HepG2 (cell line): ENCODE data around the gene MB21D2. TPM values are rescaled to one million over a fixed set of nuclear protein-coding genes. Genes with fewer than 3 reads are reported as not detected.

ENCODE experiments used
- AKNA ChIP-seq: sonication (generic); formaldehyde crosslinking; IDR thresholded peaks from 2 replicates; pipeline ENCODE4 v1.4.0; 2020; ENCODE audit warnings: missing genetic modification reagents, borderline replicate concordance
- ATM ChIP-seq: fragments of 450-650 bp; IDR thresholded peaks from 2 replicates; pipeline ENCODE4 v1.7.1; 2017; ENCODE audit warnings: mild to moderate bottlenecking, borderline replicate concordance
- ELK4 ChIP-seq: sonication (generic); formaldehyde crosslinking; IDR thresholded peaks from 2 replicates; pipeline ENCODE4 v1.9.0; 2021; ENCODE audit warnings: missing genetic modification reagents, borderline replicate concordance
- FIP1L1 ChIP-seq: fragments of 200-400 bp; formaldehyde crosslinking; IDR thresholded peaks from 2 replicates; pipeline ENCODE4 v1.6.1; 2018; ENCODE audit warnings: low read depth, mild to moderate bottlenecking, low read length, moderate library complexity, borderline replicate concordance; ENCODE audit not compliant: insufficient read depth
- FOSL2 ChIP-seq: sonication (generic); formaldehyde crosslinking; IDR thresholded peaks from 2 replicates; pipeline ENCODE4 v1.4.0; 2020; ENCODE audit warnings: missing genetic modification reagents
- MATR3 ChIP-seq: sonication (generic); formaldehyde crosslinking; IDR thresholded peaks from 2 replicates; pipeline ENCODE4 v1.4.0; 2020; ENCODE audit warnings: missing genetic modification reagents
- MXD4 ChIP-seq: IDR thresholded peaks from 2 replicates; pipeline ENCODE4 v1.6.1; 2016; ENCODE audit warnings: mild to moderate bottlenecking, missing biosample characterization, missing genetic modification reagents
- MYC ChIP-seq: sonication (generic); formaldehyde crosslinking; IDR thresholded peaks from 2 replicates; pipeline ENCODE4 v1.9.0; 2021; ENCODE audit warnings: missing genetic modification reagents, borderline replicate concordance
- PHF20 ChIP-seq: sonication (generic); formaldehyde crosslinking; IDR thresholded peaks from 2 replicates; pipeline ENCODE4 v1.5.0; 2020; ENCODE audit warnings: mild to moderate bottlenecking, missing genetic modification reagents
- SETDB1 ChIP-seq: sonication (generic); formaldehyde crosslinking; IDR thresholded peaks from 2 replicates; pipeline ENCODE4 v1.5.1; 2020; ENCODE audit warnings: missing genetic modification reagents, mild to moderate bottlenecking, borderline replicate concordance
- SRSF9 ChIP-seq: fragments of 200-400 bp; formaldehyde crosslinking; IDR thresholded peaks from 2 replicates; pipeline ENCODE4 v1.6.1; 2018; ENCODE audit warnings: borderline replicate concordance, mild to moderate bottlenecking, low read depth, low read length; ENCODE audit not compliant: insufficient read depth, poor library complexity, severe bottlenecking
- TOPORS ChIP-seq: sonication (generic); formaldehyde crosslinking; IDR thresholded peaks from 2 replicates; pipeline ENCODE4 v1.8.0; 2023; ENCODE audit warnings: mild to moderate bottlenecking, missing genetic modification reagents
- ZBTB25 ChIP-seq: IDR thresholded peaks from 2 replicates; pipeline ENCODE4 v1.6.1; 2018; ENCODE audit warnings: missing genetic modification reagents
- ZNF232 ChIP-seq: sonication (generic); formaldehyde crosslinking; IDR thresholded peaks from 2 replicates; pipeline ENCODE4 v1.4.0; 2020; ENCODE audit warnings: missing genetic modification reagents, borderline replicate concordance
- ZNF33B ChIP-seq: sonication (generic); formaldehyde crosslinking; IDR thresholded peaks from 2 replicates; pipeline ENCODE4 v1.5.1; 2020; ENCODE audit warnings: mild to moderate bottlenecking, missing genetic modification reagents
- ZNF597 ChIP-seq: sonication (generic); formaldehyde crosslinking; IDR thresholded peaks from 2 replicates; pipeline ENCODE4 v1.5.0; 2020; ENCODE audit warnings: missing genetic modification reagents
- ZNF615 ChIP-seq: sonication (generic); formaldehyde crosslinking; IDR thresholded peaks from 2 replicates; pipeline ENCODE4 v1.5.0; 2020; ENCODE audit warnings: mild to moderate bottlenecking, missing genetic modification reagents, borderline replicate concordance
- ZNF737 ChIP-seq: sonication (generic); formaldehyde crosslinking; IDR thresholded peaks from 2 replicates; pipeline ENCODE4 v1.5.0; 2020; ENCODE audit warnings: missing genetic modification reagents, mild to moderate bottlenecking, borderline replicate concordance
- ZNF878 ChIP-seq: sonication (generic); formaldehyde crosslinking; IDR thresholded peaks from 2 replicates; pipeline ENCODE4 v1.8.1; 2023; ENCODE audit warnings: mild to moderate bottlenecking, missing genetic modification reagents, moderate library complexity
- polyA plus RNA-seq, 8 experiments: library from polyadenylated mRNA; depleted of rRNA in 3 of 8; stranded (reverse) in 7 of 8; unstranded in 1 of 8; fragments of >200 nt; fragmentation: Illumina TruSeq in 4 of 8; extraction: Trizol in 4 of 8; gene quantifications; 2 replicates each; pipeline versions ENCODE4 v1.2.1 to v1.2.3, GENCODE V29; 2011 to 2016; ENCODE audit warnings: low read depth in 4 of 8, missing spikeins in 1 of 8, mixed read lengths in 1 of 8; ENCODE audit not compliant: insufficient read depth in 1 of 8
- total RNA-seq, 5 experiments: library from RNA; depleted of rRNA; stranded (reverse); fragments of >200 nt; fragmentation: Illumina TruSeq; extraction: Trizol; gene quantifications; 2 replicates each; pipeline ENCODE4 v1.2.3, GENCODE V29; 2016; ENCODE audit warnings: low read depth in 1 of 5

MB21D2 gene
- total and polyA plus RNA-seq, 2 of the 13 experiments (the other 11 are each of a cell fraction or from before 2014, with no cell fraction given), result 0.90 to 1.6 TPM

GRCh38 chr3:192851821-192852372 is 65.8 kb downstream of the MB21D2 start (continued):
- no peak for TF ChIP-seq AKNA (CRISPR knock-in tag)
- no peak for TF ChIP-seq PHF20 (CRISPR knock-in tag)
- no peak for TF ChIP-seq TOPORS
- TF ChIP-seq MYC (CRISPR knock-in tag), result no peak
- TF ChIP-seq ZBTB25 (CRISPR knock-in tag), result no peak
- TF ChIP-seq ZNF232 (CRISPR knock-in tag), result no peak
- TF ChIP-seq FOSL2 (CRISPR knock-in tag), result peak; percentile 98
- no peak for TF ChIP-seq ZNF615 (CRISPR knock-in tag)
- no peak for TF ChIP-seq MXD4 (CRISPR knock-in tag)
- TF ChIP-seq ZNF33B (CRISPR knock-in tag), result no peak
- TF ChIP-seq FIP1L1, result no peak
- TF ChIP-seq ELK4, result no peak
- no peak for TF ChIP-seq MATR3 (CRISPR knock-in tag)
- TF ChIP-seq SETDB1 (CRISPR knock-in tag), result no peak
- TF ChIP-seq ZNF878 (CRISPR knock-in tag), result no peak
- no peak for TF ChIP-seq ATM
- no peak for TF ChIP-seq SRSF9
- TF ChIP-seq ZNF737 (CRISPR knock-in tag), result no peak
- no peak for TF ChIP-seq ZNF597 (CRISPR knock-in tag)
